Myocyte (in vitro differentiated cells): ENCODE measurements around the gene CELSR3. TPM values are rescaled to one million over a fixed set of nuclear protein-coding genes. Genes with fewer than 3 reads are reported as not detected.

Source experiments
- DNase-seq: peaks from one replicate; pipeline ENCODE4 v3.0.0-alpha.2; 2012; ENCODE audit warnings: low read depth
- total RNA-seq: library from RNA; depleted of rRNA; stranded (reverse); fragments of >200 nt; gene quantifications from 2 replicates; pipeline ENCODE4 v1.2.3, GENCODE V29; 2014

The CELSR3 gene
- total RNA-seq, 1 donor from 2014 or later: 3.2 TPM

- no peak for DNase-seq
Measured at GRCh38 chr3:48688032-48688736, 25.5 kb upstream of the CELSR3 start.

- no peak for DNase-seq
Measured at GRCh38 chr3:48687220-48687678, 24.6 kb upstream of the CELSR3 start.

- no peak for DNase-seq
Measured at GRCh38 chr3:48686538-48687219, 24.0 kb upstream of the CELSR3 start.

GRCh38 chr3:48685603-48686511 lies 23.2 kb upstream of the CELSR3 start, which contains the start of gene NCKIPSD:
Gene NCKIPSD (minus strand): TSS chr3:48685915. CDS start chr3:48685807, 108 bp downstream.
- DNase-seq: peak; percentile 87

- no peak for DNase-seq
Measured at GRCh38 chr3:48685293-48685602, 22.6 kb upstream of the CELSR3 start.

- DNase-seq: peak; percentile 52
Measured at GRCh38 chr3:48684480-48685143, 21.9 kb upstream of the CELSR3 start.

GRCh38 chr3:48684054-48684349 lies 21.3 kb upstream of the CELSR3 start:
- DNase-seq: no peak

- DNase-seq: no peak
Measured at GRCh38 chr3:48682786-48683185, 20.1 kb upstream of the CELSR3 start.

- no peak for DNase-seq
Measured at GRCh38 chr3:48681974-48682610, 19.4 kb upstream of the CELSR3 start.

- no peak for DNase-seq
Measured at GRCh38 chr3:48681541-48681880, 18.8 kb upstream of the CELSR3 start.

GRCh38 chr3:48680811-48681540 lies 18.3 kb upstream of the CELSR3 start:
- DNase-seq: no peak

- no peak for DNase-seq
Measured at GRCh38 chr3:48679411-48680391, 17.0 kb upstream of the CELSR3 start.

- DNase-seq: no peak
Measured at GRCh38 chr3:48678566-48679380, 16.1 kb upstream of the CELSR3 start.

- no peak for DNase-seq
Measured at GRCh38 chr3:48678056-48678455, 15.4 kb upstream of the CELSR3 start.

- no peak for DNase-seq
Measured at GRCh38 chr3:48674505-48674904, 11.8 kb upstream of the CELSR3 start.

- no peak for DNase-seq
Measured at GRCh38 chr3:48672522-48672921, 9.8 kb upstream of the CELSR3 start.

- DNase-seq: no peak
Measured at GRCh38 chr3:48664929-48665328, 2.2 kb upstream of the CELSR3 start.

- no peak for DNase-seq
Measured at GRCh38 chr3:48664313-48664644, 1.6 kb upstream of the CELSR3 start.
